ENCODE data around the gene SLC35C1.
A peak's percentile ranks its signal among the peaks of the same experiment; 100 is the strongest.

The SLC35C1 gene

GRCh38 chr11:45846974-45847910, 42.3 kb downstream of the SLC35C1 start, which contains the start of gene CRY2:
Gene CRY2 (plus strand): TSS chr11:45847475. CDS start chr11:45847491, 16 bp downstream.
- DNase-seq (ENCODE audit: low spot score): peak; percentile 100
- TF ChIP-seq, protein P1, sequence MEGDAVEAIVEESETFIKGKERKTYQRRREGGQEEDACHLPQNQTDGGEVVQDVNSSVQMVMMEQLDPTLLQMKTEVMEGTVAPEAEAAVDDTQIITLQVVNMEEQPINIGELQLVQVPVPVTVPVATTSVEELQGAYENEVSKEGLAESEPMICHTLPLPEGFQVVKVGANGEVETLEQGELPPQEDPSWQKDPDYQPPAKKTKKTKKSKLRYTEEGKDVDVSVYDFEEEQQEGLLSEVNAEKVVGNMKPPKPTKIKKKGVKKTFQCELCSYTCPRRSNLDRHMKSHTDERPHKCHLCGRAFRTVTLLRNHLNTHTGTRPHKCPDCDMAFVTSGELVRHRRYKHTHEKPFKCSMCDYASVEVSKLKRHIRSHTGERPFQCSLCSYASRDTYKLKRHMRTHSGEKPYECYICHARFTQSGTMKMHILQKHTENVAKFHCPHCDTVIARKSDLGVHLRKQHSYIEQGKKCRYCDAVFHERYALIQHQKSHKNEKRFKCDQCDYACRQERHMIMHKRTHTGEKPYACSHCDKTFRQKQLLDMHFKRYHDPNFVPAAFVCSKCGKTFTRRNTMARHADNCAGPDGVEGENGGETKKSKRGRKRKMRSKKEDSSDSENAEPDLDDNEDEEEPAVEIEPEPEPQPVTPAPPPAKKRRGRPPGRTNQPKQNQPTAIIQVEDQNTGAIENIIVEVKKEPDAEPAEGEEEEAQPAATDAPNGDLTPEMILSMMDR (IDR thresholded peaks at IDR 0.05): no peak
- Histone ChIP-seq H3K4me3 (peak within 1 kb of the TSS; percentile 94), H3K27ac (peak within 1 kb of the TSS; percentile 91 to 98)

DNA sequence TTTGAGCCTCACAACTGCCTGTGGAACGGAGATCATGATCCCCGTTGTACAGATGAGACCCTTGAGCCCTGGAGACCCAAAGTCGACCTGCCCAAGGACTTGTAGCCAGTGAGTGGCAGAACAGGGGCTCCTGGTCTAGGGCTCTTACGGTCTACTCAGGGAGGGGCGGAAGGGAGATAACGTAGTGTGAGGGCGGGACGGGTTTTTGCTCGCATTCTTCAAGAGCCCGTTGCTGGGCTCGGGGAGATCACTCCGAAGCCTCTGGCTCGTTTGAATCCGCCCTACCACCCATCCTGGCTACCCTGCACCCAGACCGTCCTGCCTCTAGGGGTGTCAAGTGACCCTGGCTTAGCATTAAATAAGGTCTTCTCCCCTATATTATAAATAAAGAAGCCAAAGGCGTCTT, 43.0 kb downstream of the SLC35C1 start:
- peak overlapping the region; percentile 91 to 98 for H3K27ac ChIP-seq
- peak overlapping the region; percentile 94 for H3K4me3 ChIP-seq
- DNase-seq (ENCODE audit: low spot score): no peak
- TF ChIP-seq, protein P1 (IDR thresholded peaks at IDR 0.05): no peak

DNA sequence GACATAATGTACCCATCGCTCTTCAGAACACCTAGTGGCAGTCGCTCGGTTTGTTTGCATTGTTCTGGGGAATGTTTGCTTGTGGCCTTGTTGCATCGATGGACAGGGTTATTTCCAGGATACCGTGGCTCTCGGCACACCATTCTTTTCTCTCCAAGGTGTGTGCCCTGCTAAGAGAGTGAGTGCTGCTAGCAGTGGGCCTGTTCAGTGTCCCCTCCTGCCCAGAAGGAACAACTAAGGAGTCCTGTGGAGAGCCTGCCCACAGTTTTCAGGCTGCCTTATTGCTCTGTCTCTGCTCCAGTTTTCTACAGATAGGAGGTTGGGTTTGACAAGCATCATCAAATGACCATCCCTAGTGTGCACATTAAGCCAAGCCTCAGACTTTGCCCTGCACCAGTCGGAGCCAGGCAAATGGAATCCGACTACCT, 43.7 kb downstream of the SLC35C1 start:
- Histone ChIP-seq H3K27ac (peak overlapping the region in 1 of 2 donors; percentile 91), H3K4me3 (peak overlapping the region; percentile 94)
- TF ChIP-seq, protein P1 (IDR thresholded peaks at IDR 0.05): no peak
- no peak for DNase-seq (ENCODE audit: low spot score)

DNA sequence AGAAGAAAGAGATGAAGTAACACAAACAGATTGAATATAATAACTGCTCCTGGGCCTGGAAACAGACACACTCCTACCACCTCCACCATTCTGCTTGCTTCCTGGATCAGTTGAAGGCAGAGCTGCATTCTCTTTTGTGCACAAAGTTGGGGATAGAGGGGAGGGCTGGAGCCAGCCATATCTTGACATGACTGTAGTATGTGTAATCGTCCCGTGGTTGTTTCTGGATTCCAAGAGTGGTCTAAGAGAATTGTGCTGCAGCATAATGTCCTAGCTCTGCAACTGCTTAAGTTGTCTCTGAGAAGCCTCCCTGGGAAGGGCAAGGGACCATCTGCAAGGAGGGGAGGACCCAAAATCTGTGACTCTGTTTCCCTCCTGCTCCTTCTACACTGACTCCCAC, 45.5 kb downstream of the SLC35C1 start:
- Histone ChIP-seq H3K4me3 (no peak overlapping the region), H3K27ac (no peak overlapping the region)
- no peak for DNase-seq (ENCODE audit: low spot score)
- TF ChIP-seq, protein P1 (IDR thresholded peaks at IDR 0.05): no peak

GRCh38 chr11:45851228-45851627, 46.3 kb downstream of the SLC35C1 start:
- H3K4me3 ChIP-seq: no peak overlapping the region

DNA sequence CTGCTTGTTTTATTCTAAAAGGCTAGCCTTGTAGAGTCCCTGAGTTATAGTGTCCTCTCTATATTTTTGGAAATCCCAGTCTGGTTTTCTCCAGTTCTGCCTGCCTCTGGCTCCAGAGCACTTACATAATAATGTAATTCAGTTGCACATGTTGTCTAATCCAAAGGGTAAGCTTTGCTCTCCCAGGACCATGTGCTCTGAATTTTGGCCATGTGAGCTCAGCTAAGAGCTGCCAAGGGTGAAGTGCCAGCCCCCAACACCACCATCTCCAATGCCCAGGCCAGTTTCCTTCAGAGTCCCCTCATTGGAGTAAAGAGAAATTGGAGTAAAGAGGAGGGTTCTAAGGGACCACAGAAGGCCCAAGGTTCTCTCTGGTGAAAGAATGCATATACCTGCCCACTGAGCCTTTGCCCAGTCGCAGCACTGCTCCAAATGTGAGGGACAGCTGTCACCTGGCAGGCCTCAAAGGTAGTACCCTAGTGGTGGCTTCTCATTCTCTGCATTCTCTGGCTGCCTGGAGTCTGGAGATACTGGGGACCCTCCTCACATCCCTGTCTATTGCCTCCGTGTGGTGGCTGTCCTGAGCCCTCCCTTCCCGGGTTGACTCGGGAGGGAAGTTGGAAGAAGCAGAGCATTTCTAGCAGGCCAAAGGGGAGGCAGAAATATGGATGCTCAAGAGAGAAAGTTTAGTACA, 47.2 kb downstream of the SLC35C1 start:
- DNase-seq (ENCODE audit: low spot score): no peak
- no peak overlapping the region for H3K4me3 ChIP-seq
- peak overlapping the region; percentile 7 to 51 for H3K27ac ChIP-seq

More at GRCh38 chr11:45851228-45851627, 46.3 kb downstream of the SLC35C1 start:
- TF ChIP-seq, protein P1 (IDR thresholded peaks at IDR 0.05): no peak
- H3K27ac ChIP-seq: no peak overlapping the region
- DNase-seq (ENCODE audit: low spot score): no peak

More for the DNA sequence above, 47.2 kb downstream of the SLC35C1 start:
- TF ChIP-seq, protein P1 (IDR thresholded peaks at IDR 0.05): no peak

All from coronary artery (tissue), 2 donors.